T-cell (primary cell): ENCODE measurements around the gene DYNC1H1. TPM values are rescaled to one million over a fixed set of nuclear protein-coding genes. Genes with fewer than 3 reads are reported as not detected.
"Not testable (repeated sequence)": the region's sequence is repeated elsewhere in the genome, so short reads cannot be mapped to it uniquely, and the experiment has no call there.

Source experiments
- ATAC-seq, 4 experiments: fragments of 200-7000 bp in 3 of 4; fragments of 150-1000 bp in 1 of 4; cut with Tn5 transposase; replicated peaks in 1 of 4; 1 replicate in 3 of 4; 2 replicates in 1 of 4; pipeline ENCODE4 v1.10.0; 2021; ENCODE audit warnings: moderate library complexity in 3 of 4, mild to moderate bottlenecking in 2 of 4, moderate number of reproducible peaks in 1 of 4
- CTCF ChIA-PET, 2 donors: fragments of 300-600 bp; sonication (Branson Sonifier 250); formaldehyde crosslinking; loops; one replicate each; lab custom pipeline; 2022; ENCODE audit warnings: antibody characterized with exemption in 2 of 2; lab: Charles Lee
- POLR2A ChIA-PET, 2 donors: fragments of 300-600 bp; sonication (Branson Sonifier 250); formaldehyde crosslinking; loops; one replicate each; lab custom pipeline; 2022; ENCODE audit warnings: antibody characterized with exemption in 2 of 2; lab: Charles Lee
- DNase-seq, 35 experiments: peaks; one replicate each; pipeline versions ENCODE4 v3.0.0 to v3.0.0-alpha.2; 2013 to 2023
- H3K27ac ChIP-seq: one replicate; pipeline ENCODE4 v1.5.1; 2013; ENCODE audit warnings: low read length
- H3K27me3 ChIP-seq, 2 experiments: replicated peaks in 1 of 2; 1 replicate in 1 of 2; 2 replicates in 1 of 2; pipeline versions ENCODE4 v1.6.1 to v1.7.0; 2013; ENCODE audit warnings: low read length in 1 of 2, mixed read lengths in 1 of 2; ENCODE audit not compliant: control insufficient read depth in 2 of 2, insufficient read depth in 2 of 2; ENCODE audit errors: extremely low read depth in 1 of 2
- H3K36me3 ChIP-seq, 2 donors: 1 replicate in 1 of 2; 2 replicates in 1 of 2; pipeline versions ENCODE4 v1.6.1 to v1.7.0; 2013; ENCODE audit warnings: low read length in 1 of 2; ENCODE audit not compliant: control insufficient read depth in 2 of 2, insufficient read depth in 1 of 2; ENCODE audit errors: extremely low read depth in 1 of 2
- H3K4me1 ChIP-seq, 2 experiments: 1 replicate in 1 of 2; 2 replicates in 1 of 2; pipeline versions ENCODE4 v1.6.1 to v1.7.0; 2013; ENCODE audit warnings: low read length in 2 of 2, mixed read lengths in 1 of 2; ENCODE audit not compliant: insufficient read depth in 2 of 2, control insufficient read depth in 1 of 2; ENCODE audit errors: extremely low read depth in 1 of 2
- H3K4me3 ChIP-seq, 2 donors: 1 replicate in 1 of 2; 2 replicates in 1 of 2; pipeline versions ENCODE4 v1.5.1 to v1.7.0; 2013; ENCODE audit warnings: mild to moderate bottlenecking in 2 of 2, low read length in 1 of 2, moderate library complexity in 1 of 2; ENCODE audit not compliant: control insufficient read depth in 1 of 2; ENCODE audit errors: extremely low read depth in 1 of 2
- H3K9me3 ChIP-seq: 2 replicates; pipeline ENCODE4 v1.7.0; 2013
- H3K27ac Mint-ChIP-seq, 2 donors: one replicate each; pipeline ENCODE4 v1.8.0; 2020 to 2021; ENCODE audit warnings: mild to moderate bottlenecking in 2 of 2, mixed read lengths in 2 of 2
- H3K27me3 Mint-ChIP-seq, 2 donors: one replicate each; pipeline ENCODE4 v1.8.0; 2021 to 2022; ENCODE audit warnings: mixed read lengths in 2 of 2
- H3K36me3 Mint-ChIP-seq: one replicate; pipeline ENCODE4 v1.8.0; 2021; ENCODE audit warnings: mixed read lengths
- H3K4me1 Mint-ChIP-seq, 3 donors: one replicate each; pipeline ENCODE4 v1.8.0; 2020 to 2022; ENCODE audit warnings: mixed read lengths in 3 of 3, mild to moderate bottlenecking in 1 of 3
- H3K4me3 Mint-ChIP-seq, 3 donors: one replicate each; pipeline ENCODE4 v1.8.0; 2020 to 2022; ENCODE audit warnings: mild to moderate bottlenecking in 3 of 3, mixed read lengths in 3 of 3, moderate library complexity in 3 of 3
- H3K9me3 Mint-ChIP-seq, 3 donors: one replicate each; pipeline ENCODE4 v1.8.0; 2020 to 2022; ENCODE audit warnings: mixed read lengths in 3 of 3
- WGBS: methylation state at CpG from one replicate; pipeline ENCODE4 v1.1.5; 2013; ENCODE audit warnings: missing lambda C conversion rate; ENCODE audit not compliant: insufficient coverage; 5-methylcytosine and 5-hydroxymethylcytosine counted together
- total RNA-seq, 35 experiments: library from RNA in 6 of 35; stranded (reverse) in 6 of 35; fragments of 120-200 nt in 1 of 35; gene quantifications; one replicate each; pipeline versions ENCODE4 v1.2.1 to v1.2.4 and lab custom pipeline; 2013 to 2026

DYNC1H1 gene
- total RNA-seq, 5 donors from 2014 or later (not counting 1 experiment from before 2014, with no cell fraction given) = 271 to 310 (median 279) TPM

DNA sequence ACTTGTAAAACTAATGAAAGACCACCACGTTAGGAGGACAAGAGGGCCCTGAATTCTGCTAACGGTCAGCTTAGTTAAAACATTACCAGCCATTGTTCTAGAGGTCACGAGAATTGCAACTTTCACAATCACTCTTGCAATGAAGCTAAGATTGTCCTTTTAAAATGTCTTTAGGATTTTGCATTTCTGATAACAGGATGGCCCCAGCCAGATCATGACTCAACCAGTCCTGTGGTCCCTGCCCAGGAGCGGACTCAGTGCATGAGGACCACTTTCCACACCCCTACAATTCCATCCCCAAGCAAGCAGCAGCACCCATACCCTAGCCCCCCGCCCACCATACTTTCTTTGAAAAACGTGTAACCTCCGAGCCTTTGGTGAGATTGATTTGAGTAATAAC, 93.8 kb downstream of the DYNC1H1 start:
- no peak overlapping the region for H3K27ac ChIP-seq
- H3K4me1 ChIP-seq = peaks cover 0 to 31% of the 10 kb centered on the region in 2 experiments
- DNase-seq (no peak), ATAC-seq (no peak)
- H3K4me3 Mint-ChIP-seq = peak overlapping the region in 1 of 3 donors; percentile 61
- no peak overlapping the region for H3K27ac Mint-ChIP-seq
- no peaks in the 10 kb centered on the region for H3K9me3 ChIP-seq
- peaks cover 11% of the 10 kb centered on the region for H3K36me3 Mint-ChIP-seq
- no peaks in the 10 kb centered on the region for H3K9me3 Mint-ChIP-seq
- no peaks in the 10 kb centered on the region for H3K36me3 ChIP-seq
- ChIA-PET POLR2A (no interaction called here), CTCF (interaction anchor here in 1 of 2 donors (0.7 kb wide), 1 partner anchor 1310 kb away, joined by 8 read pairs; no protein-coding TSS in a partner anchor)
- H3K4me1 Mint-ChIP-seq = peaks cover 10 to 24% (median 21%) of the 10 kb centered on the region in 3 donors
- peaks cover 0 to 10% of the 10 kb centered on the region in 2 experiments for H3K27me3 ChIP-seq
- H3K4me3 ChIP-seq = no peak overlapping the region
- no peaks in the 10 kb centered on the region for H3K27me3 Mint-ChIP-seq
- WGBS = 60% methylated on average over 4 of the region's 7 CpGs

DNA sequence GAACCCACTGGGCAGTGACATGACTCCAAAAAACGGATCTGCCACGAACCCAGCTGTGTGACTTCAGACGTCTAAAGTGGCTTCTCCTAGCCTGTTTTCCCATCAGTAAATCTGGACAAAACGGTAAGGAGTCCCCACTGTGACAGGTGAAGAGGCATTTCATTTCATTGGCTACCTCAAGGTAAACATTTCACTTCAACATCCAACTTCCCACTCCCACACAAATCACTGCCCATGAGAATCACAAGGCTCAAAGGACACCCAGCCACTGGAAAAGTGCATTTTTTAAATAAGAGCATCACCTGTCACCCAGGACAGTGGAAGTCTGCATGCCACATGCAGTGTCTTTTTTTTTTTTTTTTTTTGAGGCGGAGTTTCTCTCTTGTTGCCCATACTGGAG, 94.6 kb downstream of the DYNC1H1 start:
- no peak overlapping the region for H3K27ac Mint-ChIP-seq
- ATAC-seq = no peak

DNA sequence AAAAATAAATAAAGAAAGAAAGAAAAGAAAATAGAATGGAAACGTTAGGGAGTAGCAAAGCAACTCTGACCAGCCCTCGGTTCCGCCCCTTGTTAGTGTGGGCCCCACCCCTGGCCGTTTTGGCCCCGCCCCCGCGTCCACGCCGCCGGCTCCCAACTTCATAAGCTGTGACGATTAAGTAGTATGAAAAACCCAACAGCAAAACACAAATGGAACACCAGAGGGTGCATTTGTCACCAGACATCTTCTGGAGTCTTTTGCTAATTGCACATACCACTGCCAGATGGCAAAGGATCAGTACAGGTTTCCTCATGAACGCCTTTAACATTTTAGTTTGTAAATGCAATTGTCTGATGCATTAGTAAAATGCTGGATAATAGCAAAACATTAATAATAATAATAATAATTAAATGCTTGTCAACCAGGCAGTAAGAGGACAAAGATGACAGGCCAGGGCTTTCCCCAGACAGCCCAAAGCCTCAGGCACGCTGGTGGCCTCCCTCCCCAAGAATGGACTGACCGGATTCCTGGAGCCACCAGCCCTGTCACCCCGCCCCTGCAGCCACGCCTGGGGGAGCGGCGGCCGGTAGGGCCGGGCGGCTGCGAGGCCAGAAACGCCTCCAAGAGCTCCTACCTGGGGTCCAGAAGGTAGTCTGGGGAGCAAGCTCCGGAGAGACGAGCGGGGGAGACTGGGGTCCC, 98.9 kb downstream of the DYNC1H1 start:
- Mint-ChIP-seq H3K4me1 (peaks cover under 1 to 12% (median under 1%) of the 10 kb centered on the region in 3 donors), H3K27me3 (no peaks in the 10 kb centered on the region), H3K4me3 (no peak overlapping the region), H3K36me3 (no peaks in the 10 kb centered on the region), H3K9me3 (no peaks in the 10 kb centered on the region), H3K27ac (no peak overlapping the region)
- Histone ChIP-seq H3K4me1 (peaks cover 0 to 14% of the 10 kb centered on the region in 2 experiments), H3K4me3 (no peak overlapping the region), H3K27me3 (peaks cover 0 to 10% of the 10 kb centered on the region in 2 experiments), H3K36me3 (no peaks in the 10 kb centered on the region), H3K9me3 (no peaks in the 10 kb centered on the region), H3K27ac (no peak overlapping the region)
- DNase-seq (peak; percentile 32 to 83 (median 56)), ATAC-seq (peak; percentile 86 to 96 (median 89))
- ChIA-PET CTCF (interaction anchor here (0.6 to 2.3 kb wide), 9 partner anchors 33 to 1291 kb away, joined by 3 to 8 read pairs (median 4); no protein-coding TSS in a partner anchor), POLR2A (interaction anchor here (0.6 to 0.7 kb wide), 7 partner anchors 18 to 386 kb away, joined by 3 to 7 read pairs (median 5); no protein-coding TSS in a partner anchor)
- WGBS = 49% methylated on average over 18 of the region's 26 CpGs

More for the DNA sequence above, 94.6 kb downstream of the DYNC1H1 start:
- Histone ChIP-seq H3K36me3 (no peaks in the 10 kb centered on the region), H3K27me3 (peaks cover 0 to 10% of the 10 kb centered on the region in 2 experiments), H3K27ac (no peak overlapping the region), H3K4me1 (peaks cover 0 to 31% of the 10 kb centered on the region in 2 experiments), H3K4me3 (no peak overlapping the region), H3K9me3 (no peaks in the 10 kb centered on the region)
- H3K4me1 Mint-ChIP-seq = peaks cover 10 to 25% (median 21%) of the 10 kb centered on the region in 3 donors
- no peaks in the 10 kb centered on the region for H3K9me3 Mint-ChIP-seq
- DNase-seq = no peak
- POLR2A ChIA-PET = interaction anchor here in 1 of 2 donors (0.6 kb wide), 1 partner anchor 17 kb away, joined by 4 read pairs; no protein-coding TSS in a partner anchor
- no peak overlapping the region for H3K4me3 Mint-ChIP-seq
- CTCF ChIA-PET = interaction anchor here in 1 of 2 donors (0.6 to 0.7 kb wide), 3 partner anchors 41 to 1309 kb away, joined by 4 to 8 read pairs (median 7); no protein-coding TSS in a partner anchor
- peaks cover 8% of the 10 kb centered on the region for H3K36me3 Mint-ChIP-seq
- H3K27me3 Mint-ChIP-seq = no peaks in the 10 kb centered on the region
- WGBS = 65% methylated on average over 4 of the region's 5 CpGs

DNA sequence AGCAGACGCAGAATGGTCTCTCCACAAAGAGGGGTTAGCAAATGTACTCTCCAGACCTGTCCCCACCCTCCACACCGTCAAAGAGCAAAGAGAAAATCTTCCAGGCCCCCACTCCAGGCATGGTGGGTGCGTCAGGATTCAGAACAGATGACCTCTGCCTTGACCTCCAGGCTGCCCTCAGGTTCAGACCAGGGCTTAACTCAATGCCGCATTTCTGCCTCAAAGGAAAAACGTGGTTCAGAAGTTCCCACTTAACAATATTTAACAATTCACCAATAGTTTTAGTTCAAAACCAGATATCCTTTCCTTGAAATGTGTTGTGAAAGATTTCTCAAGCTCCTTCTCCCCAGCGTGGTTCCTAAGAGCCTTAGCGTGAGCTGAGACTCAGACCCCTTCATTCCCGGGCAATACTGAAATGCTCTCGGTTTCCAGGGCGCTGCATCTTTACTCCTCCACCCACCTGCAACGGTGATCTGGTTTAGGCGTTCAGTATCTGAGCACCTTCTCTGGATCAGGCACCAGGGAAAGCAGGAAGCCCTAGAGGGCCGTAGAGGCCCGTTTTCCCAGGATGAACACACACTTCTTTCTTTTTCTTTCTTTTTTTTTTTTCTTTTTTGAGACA, 99.5 kb downstream of the DYNC1H1 start:
- ATAC-seq (no peak), DNase-seq (no peak)
- Mint-ChIP-seq H3K4me3 (no peak overlapping the region), H3K9me3 (no peaks in the 10 kb centered on the region), H3K27me3 (no peaks in the 10 kb centered on the region), H3K4me1 (peaks cover 0 to 10% (median 0%) of the 10 kb centered on the region in 3 donors), H3K27ac (peak overlapping the region in 1 of 2 donors; percentile 34), H3K36me3 (no peaks in the 10 kb centered on the region)
- H3K9me3 ChIP-seq = no peaks in the 10 kb centered on the region
- H3K27ac ChIP-seq = no peak overlapping the region
- peaks cover 0 to 10% of the 10 kb centered on the region in 2 experiments for H3K27me3 ChIP-seq
- H3K4me3 ChIP-seq = no peak overlapping the region
- peaks cover 0 to 9% of the 10 kb centered on the region in 2 experiments for H3K4me1 ChIP-seq
- WGBS = 95% methylated on average over 9 of the region's 14 CpGs
- POLR2A ChIA-PET = interaction anchor here in 1 of 2 donors (0.6 kb wide), 1 partner anchor 1402 kb away, joined by 3 read pairs; no protein-coding TSS in a partner anchor
- CTCF ChIA-PET = interaction anchor here (1.0 to 2.3 kb wide), 3 partner anchors 32 to 250 kb away, joined by 4 to 8 read pairs (median 6); no protein-coding TSS in a partner anchor
- H3K36me3 ChIP-seq = no peaks in the 10 kb centered on the region

DNA sequence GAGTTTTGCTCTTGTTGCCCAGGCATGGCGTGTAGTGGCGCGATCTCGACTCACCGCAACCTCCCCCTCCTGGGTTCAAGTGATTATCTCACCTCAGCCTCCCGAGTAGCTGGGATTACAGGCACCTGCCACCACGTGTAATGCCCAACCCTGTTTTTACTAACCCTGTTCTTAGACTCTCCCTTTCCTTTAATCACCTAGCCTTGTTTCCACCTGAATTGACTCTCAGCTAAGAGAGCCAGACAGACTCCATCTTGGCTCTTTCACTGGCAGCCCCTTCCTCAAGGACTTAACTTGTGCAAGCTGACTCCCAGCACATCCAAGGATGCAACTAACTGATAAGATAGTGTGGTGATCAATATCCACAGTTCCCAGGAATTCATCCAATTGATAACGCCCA, 100.2 kb downstream of the DYNC1H1 start:
- H3K27me3 ChIP-seq, H3K9me3 ChIP-seq, CTCF ChIA-PET, H3K36me3 ChIP-seq, DNase-seq, H3K27me3 Mint-ChIP-seq, H3K4me1 Mint-ChIP-seq, H3K9me3 Mint-ChIP-seq, H3K4me3 ChIP-seq, H3K27ac ChIP-seq, H3K4me3 Mint-ChIP-seq, H3K36me3 Mint-ChIP-seq, ATAC-seq, H3K27ac Mint-ChIP-seq, H3K4me1 ChIP-seq: not testable (repeated sequence)
- 33% methylated on average over 1 of the region's 8 CpGs for WGBS
- POLR2A ChIA-PET = interaction anchor here in 1 of 2 donors (0.6 kb wide), 1 partner anchor 1401 kb away, joined by 3 read pairs; no protein-coding TSS in a partner anchor

DNA sequence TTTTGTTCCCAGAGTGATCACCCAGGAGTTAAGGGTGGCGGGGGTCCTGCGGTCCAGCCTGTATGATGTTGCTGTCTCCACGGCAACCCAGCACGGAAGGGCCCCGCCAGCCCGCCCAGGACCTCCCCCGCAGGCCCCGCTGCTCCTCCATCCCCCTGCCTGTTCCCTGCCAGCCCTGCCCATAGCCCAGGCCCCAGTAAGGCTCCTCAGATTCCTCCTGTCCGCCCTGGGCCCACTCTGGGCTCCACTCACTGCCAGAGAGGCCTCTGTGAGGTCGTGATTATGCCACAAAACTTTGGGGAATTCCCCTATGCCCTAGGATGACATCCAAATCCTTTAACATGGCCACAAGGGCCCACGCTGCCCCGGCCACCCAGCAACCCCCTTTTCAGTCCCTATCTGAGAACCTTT, 101.7 kb downstream of the DYNC1H1 start:
- H3K36me3 Mint-ChIP-seq = no peaks in the 10 kb centered on the region
- 83% methylated on average over 12 of the region's 12 CpGs for WGBS
- Histone ChIP-seq H3K27ac (no peak overlapping the region), H3K4me1 (peaks cover 0 to 11% of the 10 kb centered on the region in 2 experiments), H3K4me3 (no peak overlapping the region), H3K27me3 (peaks cover 0 to 4% of the 10 kb centered on the region in 2 experiments), H3K36me3 (no peaks in the 10 kb centered on the region), H3K9me3 (no peaks in the 10 kb centered on the region)
- H3K9me3 Mint-ChIP-seq = no peaks in the 10 kb centered on the region
- no peak for ATAC-seq
- ChIA-PET POLR2A (no interaction called here), CTCF (interaction anchor here in 1 of 2 donors (0.6 kb wide), 1 partner anchor 251 kb away, joined by 4 read pairs; no protein-coding TSS in a partner anchor)
- no peak overlapping the region for H3K27ac Mint-ChIP-seq
- DNase-seq = no peak
- no peaks in the 10 kb centered on the region for H3K27me3 Mint-ChIP-seq
- H3K4me3 Mint-ChIP-seq = no peak overlapping the region
- peaks cover 0 to 6% (median 0%) of the 10 kb centered on the region in 3 donors for H3K4me1 Mint-ChIP-seq
